ENCODE measurements around the gene TEDDM1. TPM values are rescaled to one million over a fixed set of nuclear protein-coding genes. Genes with fewer than 3 reads are reported as not detected.

Gene TEDDM1
- total and polyA plus RNA-seq, 8 donors, result not detected

- TF ChIP-seq POLR2A (IDR thresholded peaks at IDR 0.05), result no peak
- TF ChIP-seq CTCF (IDR thresholded peaks at IDR 0.05), result no peak
- no peak for TF ChIP-seq EP300 (IDR thresholded peaks at IDR 0.05)
- TF ChIP-seq POLR2AphosphoS5 (IDR thresholded peaks at IDR 0.05), result no peak
- Histone ChIP-seq H3K4me3 (no peak overlapping the region), H3K27me3 (no peaks in the 10 kb centered on the region), H3K4me1 (no peaks in the 10 kb centered on the region), H3K27ac (no peak overlapping the region), H3K9me3 (no peaks in the 10 kb centered on the region), H3K36me3 (no peaks in the 10 kb centered on the region)
- no peak for DNase-seq
- intact Hi-C loops (cut with DNase I; ENCODE audit: low total_unique reads), result no loop called here
- WGBS, 5 donors, result 75 to 82% (median 79%) methylated on average over 7 of the region's 7 CpGs
Measured at GRCh38 chr1:182426442-182427430, 26.3 kb upstream of the TEDDM1 start.

- Histone ChIP-seq H3K4me1 (peaks cover 0 to 2% (median under 1%) of the 10 kb centered on the region in 4 donors), H3K4me3 (no peak overlapping the region), H3K27me3 (peaks cover 0 to 7% (median 3%) of the 10 kb centered on the region in 3 donors), H3K9me3 (no peaks in the 10 kb centered on the region), H3K36me3 (no peaks in the 10 kb centered on the region), H3K27ac (no peak overlapping the region)
- no peak for DNase-seq
- intact Hi-C loops (cut with DNase I; ENCODE audit: low total_unique reads), result no loop called here
- WGBS, 5 donors, result 50 to 90% (median 80%) methylated on average over 1 of the region's 1 CpG
- TF ChIP-seq POLR2AphosphoS5 (IDR thresholded peaks at IDR 0.05) (no peak), CTCF (IDR thresholded peaks at IDR 0.05) (no peak), EP300 (IDR thresholded peaks at IDR 0.05) (no peak), POLR2A (IDR thresholded peaks at IDR 0.05) (no peak)
Measured at GRCh38 chr1:182415789-182416188, 15.3 kb upstream of the TEDDM1 start.

GRCh38 chr1:182413969-182414368 is 13.5 kb upstream of the TEDDM1 start:
- peaks cover 0 to 7% (median 3%) of the 10 kb centered on the region in 3 donors for H3K27me3 ChIP-seq
- no peaks in the 10 kb centered on the region for H3K9me3 ChIP-seq
- H3K4me1 ChIP-seq, result peaks cover 0 to 11% (median 5%) of the 10 kb centered on the region in 4 donors
- intact Hi-C loops (cut with DNase I; ENCODE audit: low total_unique reads), result no loop called here
- 88 to 94% (median 90%) methylated on average over 6 of the region's 6 CpGs for WGBS, 5 donors
- no peaks in the 10 kb centered on the region for H3K36me3 ChIP-seq
- no peak overlapping the region for H3K4me3 ChIP-seq
- TF ChIP-seq POLR2AphosphoS5 (IDR thresholded peaks at IDR 0.05) (no peak), CTCF (IDR thresholded peaks at IDR 0.05) (no peak), EP300 (IDR thresholded peaks at IDR 0.05) (no peak), POLR2A (IDR thresholded peaks at IDR 0.05) (no peak)
- no peak overlapping the region for H3K27ac ChIP-seq
- no peak for DNase-seq

- H3K27me3 ChIP-seq, result peaks cover 0 to 7% (median 3%) of the 10 kb centered on the region in 3 donors
- peaks cover 0 to 11% (median 5%) of the 10 kb centered on the region in 4 donors for H3K4me1 ChIP-seq
- no peak overlapping the region for H3K27ac ChIP-seq
- TF ChIP-seq POLR2A (IDR thresholded peaks at IDR 0.05) (no peak), EP300 (IDR thresholded peaks at IDR 0.05) (no peak), POLR2AphosphoS5 (IDR thresholded peaks at IDR 0.05) (no peak), CTCF (IDR thresholded peaks at IDR 0.05) (no peak)
- no peak overlapping the region for H3K4me3 ChIP-seq
- no peaks in the 10 kb centered on the region for H3K36me3 ChIP-seq
- no peak for DNase-seq
- H3K9me3 ChIP-seq, result no peaks in the 10 kb centered on the region
- intact Hi-C loops (cut with DNase I; ENCODE audit: low total_unique reads), result no loop called here
- WGBS, 5 donors, result 66 to 83% (median 77%) methylated on average over 3 of the region's 3 CpGs
Measured at GRCh38 chr1:182413486-182413885, 13.0 kb upstream of the TEDDM1 start.

Data from stomach (tissue), 9 donors.